Duodenal mucosa (tissue), 2 donors: ENCODE measurements around the gene SPRR2F.
"Not testable (repeated sequence)": the region's sequence is repeated elsewhere in the genome, so short reads cannot be mapped to it uniquely, and the experiment has no call there.

ENCODE experiments used
- H3K27ac ChIP-seq: one replicate; pipeline ENCODE4 v1.7.0; 2013; ENCODE audit warnings: low read depth, low read length
- H3K27me3 ChIP-seq, 2 donors: one replicate each; pipeline ENCODE4 v1.7.0; 2013; ENCODE audit warnings: low read length in 2 of 2, control low read depth in 1 of 2; ENCODE audit not compliant: insufficient read depth in 2 of 2, control insufficient read depth in 1 of 2
- H3K36me3 ChIP-seq, 2 donors: one replicate each; pipeline ENCODE4 v1.7.0; 2013; ENCODE audit warnings: low read length in 2 of 2, control low read depth in 1 of 2; ENCODE audit not compliant: insufficient read depth in 2 of 2, control insufficient read depth in 1 of 2
- H3K4me1 ChIP-seq, 2 donors: one replicate each; pipeline ENCODE4 v1.7.0; 2013; ENCODE audit warnings: low read length in 2 of 2, control low read depth in 1 of 2; ENCODE audit not compliant: insufficient read depth in 2 of 2, control insufficient read depth in 1 of 2
- H3K4me3 ChIP-seq, 2 donors: one replicate each; pipeline ENCODE4 v1.7.0; 2013; ENCODE audit warnings: low read length in 2 of 2, low read depth in 1 of 2
- H3K9ac ChIP-seq, 2 donors: one replicate each; pipeline ENCODE4 v1.7.0; 2013; ENCODE audit warnings: low read length in 2 of 2, low read depth in 1 of 2
- H3K9me3 ChIP-seq, 2 donors: one replicate each; pipeline ENCODE4 v1.7.0; 2013; ENCODE audit warnings: low read length in 2 of 2, control low read depth in 1 of 2; ENCODE audit not compliant: control insufficient read depth in 1 of 2

Gene SPRR2F

GRCh38 chr1:153123793-153124192 lies 10.5 kb upstream of the SPRR2F start:
- H3K9me3 ChIP-seq, H3K27ac ChIP-seq, H3K4me3 ChIP-seq, H3K4me1 ChIP-seq, H3K27me3 ChIP-seq, H3K9ac ChIP-seq, H3K36me3 ChIP-seq: not testable (repeated sequence)

- no peaks in the 10 kb centered on the region for H3K9me3 ChIP-seq
- no peaks in the 10 kb centered on the region for H3K27me3 ChIP-seq
- no peak overlapping the region for H3K4me3 ChIP-seq
- H3K4me1 ChIP-seq, result no peaks in the 10 kb centered on the region
- H3K36me3 ChIP-seq, result no peaks in the 10 kb centered on the region
- H3K9ac ChIP-seq, result no peak overlapping the region
- no peak overlapping the region for H3K27ac ChIP-seq
These were observed 9.6 kb upstream of the SPRR2F start for GRCh38 chr1:153122831-153123421.

GRCh38 chr1:153120945-153121344 lies 7.6 kb upstream of the SPRR2F start:
- no peaks in the 10 kb centered on the region for H3K27me3 ChIP-seq
- H3K9me3 ChIP-seq, result no peaks in the 10 kb centered on the region
- H3K4me1 ChIP-seq, result no peaks in the 10 kb centered on the region
- no peaks in the 10 kb centered on the region for H3K36me3 ChIP-seq
- no peak overlapping the region for H3K4me3 ChIP-seq
- H3K27ac ChIP-seq, result no peak overlapping the region
- H3K9ac ChIP-seq, result no peak overlapping the region

GRCh38 chr1:153119491-153119971 lies 6.2 kb upstream of the SPRR2F start:
- Histone ChIP-seq H3K4me1 (no peaks in the 10 kb centered on the region), H3K4me3 (no peak overlapping the region), H3K9me3 (no peaks in the 10 kb centered on the region), H3K27me3 (no peaks in the 10 kb centered on the region), H3K9ac (no peak overlapping the region), H3K27ac (no peak overlapping the region), H3K36me3 (no peaks in the 10 kb centered on the region)

- H3K27me3 ChIP-seq, H3K36me3 ChIP-seq, H3K9me3 ChIP-seq, H3K4me1 ChIP-seq, H3K27ac ChIP-seq, H3K4me3 ChIP-seq, H3K9ac ChIP-seq: not testable (repeated sequence)
These were observed 1.9 kb upstream of the SPRR2F start for GRCh38 chr1:153115264-153115663.

GRCh38 chr1:153112454-153112853 lies 862 bp downstream of the SPRR2F start:
- H3K9me3 ChIP-seq, H3K4me1 ChIP-seq, H3K27ac ChIP-seq, H3K9ac ChIP-seq, H3K36me3 ChIP-seq, H3K27me3 ChIP-seq, H3K4me3 ChIP-seq: not testable (repeated sequence)

GRCh38 chr1:153100245-153100644 lies 13.1 kb downstream of the SPRR2F start:
- no peaks in the 10 kb centered on the region for H3K27me3 ChIP-seq
- no peaks in the 10 kb centered on the region for H3K36me3 ChIP-seq
- H3K27ac ChIP-seq, result no peak overlapping the region
- no peaks in the 10 kb centered on the region for H3K4me1 ChIP-seq
- H3K4me3 ChIP-seq, result no peak overlapping the region
- H3K9ac ChIP-seq, result no peak overlapping the region
- no peaks in the 10 kb centered on the region for H3K9me3 ChIP-seq

GRCh38 chr1:153099461-153100045 lies 13.8 kb downstream of the SPRR2F start:
- no peaks in the 10 kb centered on the region for H3K4me1 ChIP-seq
- no peak overlapping the region for H3K9ac ChIP-seq
- no peak overlapping the region for H3K27ac ChIP-seq
- H3K36me3 ChIP-seq, result no peaks in the 10 kb centered on the region
- H3K27me3 ChIP-seq, result no peaks in the 10 kb centered on the region
- no peaks in the 10 kb centered on the region for H3K9me3 ChIP-seq
- H3K4me3 ChIP-seq, result no peak overlapping the region

- no peak overlapping the region for H3K27ac ChIP-seq
These were observed 17.6 kb downstream of the SPRR2F start for GRCh38 chr1:153095764-153096163.

GRCh38 chr1:153094426-153094825 lies 18.9 kb downstream of the SPRR2F start, which contains the start of gene SPRR2E:
SPRR2E (minus strand) TSS chr1:153094526; CDS start chr1:153093751, 775 bp downstream.
- no peaks in the 10 kb centered on the region for H3K9me3 ChIP-seq
- no peaks in the 10 kb centered on the region for H3K27me3 ChIP-seq
- no peaks in the 10 kb centered on the region for H3K36me3 ChIP-seq
- no peaks in the 10 kb centered on the region for H3K4me1 ChIP-seq
- H3K4me3 ChIP-seq, result no peak within 1 kb of the TSS
- no peak within 1 kb of the TSS for H3K9ac ChIP-seq
- H3K27ac ChIP-seq, result no peak within 1 kb of the TSS

More at GRCh38 chr1:153095764-153096163, 17.6 kb downstream of the SPRR2F start:
- Histone ChIP-seq H3K4me3 (no peak overlapping the region), H3K27me3 (no peaks in the 10 kb centered on the region), H3K36me3 (no peaks in the 10 kb centered on the region), H3K9me3 (no peaks in the 10 kb centered on the region), H3K9ac (no peak overlapping the region), H3K4me1 (no peaks in the 10 kb centered on the region)
